Liver (tissue), 10 donors: Measurements from ENCODE around the gene KRTAP29-1. TPM values are rescaled to one million over a fixed set of nuclear protein-coding genes. Genes with fewer than 3 reads are reported as not detected.

ENCODE experiments used
- DNase-seq: peaks from one replicate; pipeline ENCODE4 v3.0.0-alpha.2; 2017; ENCODE audit warnings: low spot score
- H3K27ac ChIP-seq, 2 donors: one replicate each; pipeline ENCODE4 v1.7.0; 2013; ENCODE audit warnings: inconsistent platforms in 2 of 2, low read length in 2 of 2, control low read depth in 1 of 2, low read depth in 1 of 2, mild to moderate bottlenecking in 1 of 2
- H3K27me3 ChIP-seq, 4 donors: one replicate each; pipeline versions ENCODE4 v1.6.1 to v1.7.0; 2013; ENCODE audit warnings: low read length in 3 of 4, inconsistent platforms in 1 of 4, mild to moderate bottlenecking in 1 of 4, moderate library complexity in 1 of 4; ENCODE audit not compliant: control insufficient read depth in 4 of 4, insufficient read depth in 4 of 4
- H3K36me3 ChIP-seq, 4 donors: one replicate each; pipeline versions ENCODE4 v1.6.1 to v1.7.0; 2013; ENCODE audit warnings: low read length in 3 of 4, mild to moderate bottlenecking in 3 of 4, low read depth in 1 of 4, moderate library complexity in 1 of 4; ENCODE audit not compliant: control insufficient read depth in 4 of 4, insufficient read depth in 3 of 4
- H3K4me1 ChIP-seq, 4 donors: one replicate each; pipeline versions ENCODE4 v1.6.1 to v1.7.0; 2013; ENCODE audit warnings: low read length in 3 of 4, mild to moderate bottlenecking in 3 of 4, moderate library complexity in 1 of 4; ENCODE audit not compliant: control insufficient read depth in 4 of 4, insufficient read depth in 4 of 4
- H3K4me3 ChIP-seq, 3 donors: one replicate each; pipeline versions ENCODE4 v1.6.1 to v1.7.0; 2013; ENCODE audit warnings: low read length in 3 of 3, control low read depth in 1 of 3, low read depth in 1 of 3, mild to moderate bottlenecking in 1 of 3
- H3K9ac ChIP-seq, 2 donors: one replicate each; pipeline ENCODE4 v1.7.0; 2013; ENCODE audit warnings: low read length in 2 of 2, mild to moderate bottlenecking in 2 of 2, moderate library complexity in 2 of 2, control low read depth in 1 of 2, low read depth in 1 of 2
- H3K9me3 ChIP-seq, 4 donors: one replicate each; pipeline versions ENCODE4 v1.6.1 to v1.7.0; 2013; ENCODE audit warnings: low read length in 3 of 4; ENCODE audit not compliant: control insufficient read depth in 4 of 4
- ATF3 ChIP-seq: IDR thresholded peaks from 2 replicates; pipeline ENCODE4 v1.6.1; 2016; ENCODE audit warnings: antibody characterized with exemption
- EGR1 ChIP-seq, 2 donors: IDR thresholded peaks; 2 replicates each; pipeline ENCODE4 v1.6.1; 2016 to 2018; ENCODE audit warnings: antibody characterized with exemption in 2 of 2, low read depth in 2 of 2
- HNF4A ChIP-seq, 2 donors: conservative IDR thresholded peaks; 2 replicates each; pipeline ENCODE4 v1.6.1; 2016; ENCODE audit warnings: antibody characterized with exemption in 2 of 2, mild to moderate bottlenecking in 2 of 2
- HNF4G ChIP-seq: IDR thresholded peaks from 2 replicates; pipeline ENCODE4 v1.6.1; 2016; ENCODE audit warnings: antibody characterized with exemption
- JUND ChIP-seq, 2 donors: IDR thresholded peaks; 2 replicates each; pipeline ENCODE4 v1.6.1; 2016; ENCODE audit warnings: antibody characterized with exemption in 2 of 2
- MAX ChIP-seq: IDR thresholded peaks from 2 replicates; pipeline ENCODE4 v1.6.1; 2016; ENCODE audit warnings: antibody characterized with exemption
- NR2F2 ChIP-seq: IDR thresholded peaks from 2 replicates; pipeline ENCODE4 v1.6.1; 2016; ENCODE audit warnings: antibody characterized with exemption
- REST ChIP-seq: IDR thresholded peaks from 2 replicates; pipeline ENCODE4 v1.6.1; 2016; ENCODE audit warnings: antibody characterized with exemption, mild to moderate bottlenecking
- RXRA ChIP-seq, 2 donors: IDR thresholded peaks; 2 replicates each; pipeline ENCODE4 v1.6.1; 2017 to 2018; ENCODE audit warnings: antibody characterized with exemption in 2 of 2, mild to moderate bottlenecking in 1 of 2
- SP1 ChIP-seq: IDR thresholded peaks from 2 replicates; pipeline ENCODE4 v1.6.1; 2018; ENCODE audit warnings: antibody characterized with exemption, mild to moderate bottlenecking
- TAF1 ChIP-seq: conservative IDR thresholded peaks from 2 replicates; pipeline ENCODE4 v1.6.1; 2016; ENCODE audit warnings: antibody characterized with exemption, mild to moderate bottlenecking
- YY1 ChIP-seq: IDR thresholded peaks from 2 replicates; pipeline ENCODE4 v1.6.1; 2016; ENCODE audit warnings: antibody characterized with exemption, mild to moderate bottlenecking
- ZBTB33 ChIP-seq: IDR thresholded peaks from 2 replicates; pipeline ENCODE4 v1.6.1; 2016; ENCODE audit warnings: antibody characterized with exemption
- WGBS: extraction: QIAGEN DNeasy Blood & Tissue Kit; methylation state at CpG from one replicate; pipeline ENCODE4 v1.1.7; 2013; 5-methylcytosine and 5-hydroxymethylcytosine counted together
- polyA plus RNA-seq, 2 donors: library from polyadenylated mRNA; stranded (reverse) in 1 of 2; unstranded in 1 of 2; fragments of 200-250 nt in 1 of 2; fragments of >200 nt in 1 of 2; fragmentation: Nextera tagmentation in 1 of 2; extraction: Ambion mirVana in 1 of 2; gene quantifications; one replicate each; pipeline versions ENCODE4 v1.2.1 to v1.2.3, GENCODE V29; 2013 to 2015
- small RNA-seq: library from RNA; depleted of rRNA; stranded (forward); fragments of <200 nt; gene quantifications from one replicate; pipeline ENCODE3, GENCODE V24; 2014
- total RNA-seq, 2 donors: library from RNA; depleted of rRNA; stranded (reverse); fragments of >200 nt; gene quantifications; one replicate each; pipeline ENCODE4 v1.2.3, GENCODE V29; 2014
- donor health status: healthy.
- donor health status: healthy.
- donor health status: healthy.
- donor health status: healthy.
- donor health status: healthy.

KRTAP29-1 gene
- total and polyA plus RNA-seq, 4 donors = not detected

- Histone ChIP-seq H3K27me3 (peaks cover 0 to 2% (median 0%) of the 10 kb centered on the region in 4 donors), H3K4me1 (no peaks in the 10 kb centered on the region), H3K9me3 (no peaks in the 10 kb centered on the region), H3K36me3 (no peaks in the 10 kb centered on the region), H3K27ac (no peak overlapping the region), H3K9ac (no peak overlapping the region), H3K4me3 (no peak overlapping the region)
- no peak for DNase-seq
- 0% methylated on average over 1 of the region's 1 CpG for WGBS
- TF ChIP-seq RXRA (IDR thresholded peaks at IDR 0.05) = no peak
- no peak for TF ChIP-seq HNF4A (conservative IDR thresholded peaks at IDR 0.05)
- TF ChIP-seq YY1 = no peak
- TF ChIP-seq SP1 = no peak
- TF ChIP-seq REST = no peak
- no peak for TF ChIP-seq JUND (IDR thresholded peaks at IDR 0.05)
- TF ChIP-seq TAF1 = no peak
- no peak for TF ChIP-seq EGR1 (IDR thresholded peaks at IDR 0.05; ENCODE audit: low read depth in 2 of 2)
- TF ChIP-seq HNF4G = no peak
- TF ChIP-seq ZBTB33 = no peak
- TF ChIP-seq MAX = no peak
- TF ChIP-seq ATF3 = no peak
- TF ChIP-seq NR2F2 = no peak
Observed at GRCh38 chr17:41254861-41255260, 47.8 kb downstream of the KRTAP29-1 start.

Small RNA genes within 50 kb of the gene (small RNA-seq; reads per million reads assigned to genes)
- gene KRTAP9-10P = not detected

Other genes with a start within 250 kb of the KRTAP29-1 start
Only the 30 nearest of the 37 such genes appear.
- not detected for gene KRTAP4-16, start 200.6 kb downstream of the KRTAP29-1 start, total RNA-seq
- not detected for gene KRTAP4-16, start 200.6 kb downstream of the KRTAP29-1 start, polyA plus RNA-seq
- gene KRTAP4-9, start 197.5 kb downstream of the KRTAP29-1 start, total RNA-seq = not detected
- gene KRTAP4-9, start 197.5 kb downstream of the KRTAP29-1 start, polyA plus RNA-seq = not detected
- not detected for gene KRTAP4-11, start 184.5 kb downstream of the KRTAP29-1 start, total RNA-seq
- gene KRTAP4-11, start 184.5 kb downstream of the KRTAP29-1 start, polyA plus RNA-seq = not detected
- not detected for gene KRTAP4-12, start 178.7 kb downstream of the KRTAP29-1 start, total RNA-seq
- gene KRTAP4-12, start 178.7 kb downstream of the KRTAP29-1 start, polyA plus RNA-seq = not detected
- gene KRTAP4-6, start 162.3 kb downstream of the KRTAP29-1 start, total RNA-seq = not detected
- not detected for gene KRTAP4-6, start 162.3 kb downstream of the KRTAP29-1 start, polyA plus RNA-seq
- not detected for gene KRTAP4-5, start 153.0 kb downstream of the KRTAP29-1 start, total RNA-seq
- gene KRTAP4-5, start 153.0 kb downstream of the KRTAP29-1 start, polyA plus RNA-seq = not detected
- not detected for gene KRTAP4-4, start 142.1 kb downstream of the KRTAP29-1 start, total RNA-seq
- not detected for gene KRTAP4-4, start 142.1 kb downstream of the KRTAP29-1 start, polyA plus RNA-seq
- gene KRTAP4-3, start 134.6 kb downstream of the KRTAP29-1 start, total RNA-seq = not detected
- not detected for gene KRTAP4-3, start 134.6 kb downstream of the KRTAP29-1 start, polyA plus RNA-seq
- not detected for gene KRTAP4-2, start 124.6 kb downstream of the KRTAP29-1 start, total RNA-seq
- not detected for gene KRTAP4-2, start 124.6 kb downstream of the KRTAP29-1 start, polyA plus RNA-seq
- not detected for gene KRTAP4-1, start 117.9 kb downstream of the KRTAP29-1 start, total RNA-seq
- gene KRTAP4-1, start 117.9 kb downstream of the KRTAP29-1 start, polyA plus RNA-seq = not detected
- gene KRTAP9-1, start 113.0 kb downstream of the KRTAP29-1 start, total RNA-seq = not detected
- gene KRTAP9-1, start 113.0 kb downstream of the KRTAP29-1 start, polyA plus RNA-seq = not detected
- not detected for gene KRTAP9-2, start 76.2 kb downstream of the KRTAP29-1 start, total RNA-seq
- not detected for gene KRTAP9-2, start 76.2 kb downstream of the KRTAP29-1 start, polyA plus RNA-seq
- not detected for gene KRTAP9-3, start 70.4 kb downstream of the KRTAP29-1 start, total RNA-seq
- not detected for gene KRTAP9-3, start 70.4 kb downstream of the KRTAP29-1 start, polyA plus RNA-seq
- gene KRTAP9-8, start 64.9 kb downstream of the KRTAP29-1 start, total RNA-seq = not detected
- not detected for gene KRTAP9-8, start 64.9 kb downstream of the KRTAP29-1 start, polyA plus RNA-seq
- not detected for gene KRTAP9-4, start 53.2 kb downstream of the KRTAP29-1 start, total RNA-seq
- not detected for gene KRTAP9-4, start 53.2 kb downstream of the KRTAP29-1 start, polyA plus RNA-seq
- not detected for gene KRTAP9-9, start 47.5 kb downstream of the KRTAP29-1 start, total RNA-seq
- gene KRTAP9-9, start 47.5 kb downstream of the KRTAP29-1 start, polyA plus RNA-seq = not detected
- not detected for gene KRTAP9-6, start 37.5 kb downstream of the KRTAP29-1 start, total RNA-seq
- not detected for gene KRTAP9-6, start 37.5 kb downstream of the KRTAP29-1 start, polyA plus RNA-seq
- gene KRTAP9-7, start 27.2 kb downstream of the KRTAP29-1 start, total RNA-seq = not detected
- gene KRTAP9-7, start 27.2 kb downstream of the KRTAP29-1 start, polyA plus RNA-seq = not detected
- not detected for gene KRTAP16-1, start 6.5 kb upstream of the KRTAP29-1 start, total RNA-seq
- not detected for gene KRTAP16-1, start 6.5 kb upstream of the KRTAP29-1 start, polyA plus RNA-seq
- not detected for gene KRTAP17-1, start 12.9 kb upstream of the KRTAP29-1 start, total RNA-seq
- gene KRTAP17-1, start 12.9 kb upstream of the KRTAP29-1 start, polyA plus RNA-seq = not detected
- gene KRT33A, start 48.0 kb upstream of the KRTAP29-1 start, total RNA-seq = not detected
- not detected for gene KRT33A, start 48.0 kb upstream of the KRTAP29-1 start, polyA plus RNA-seq
- gene KRT33B, start 67.0 kb upstream of the KRTAP29-1 start, total RNA-seq = not detected
- gene KRT33B, start 67.0 kb upstream of the KRTAP29-1 start, polyA plus RNA-seq = not detected
- not detected for gene KRT34, start 79.5 kb upstream of the KRTAP29-1 start, total RNA-seq
- gene KRT34, start 79.5 kb upstream of the KRTAP29-1 start, polyA plus RNA-seq = not detected
- not detected for gene KRT31, start 94.8 kb upstream of the KRTAP29-1 start, total RNA-seq
- not detected for gene KRT31, start 94.8 kb upstream of the KRTAP29-1 start, polyA plus RNA-seq
- not detected for gene KRT37, start 121.7 kb upstream of the KRTAP29-1 start, total RNA-seq
- gene KRT37, start 121.7 kb upstream of the KRTAP29-1 start, polyA plus RNA-seq = not detected
- gene KRT38, start 138.1 kb upstream of the KRTAP29-1 start, total RNA-seq = not detected
- not detected for gene KRT38, start 138.1 kb upstream of the KRTAP29-1 start, polyA plus RNA-seq
- gene KRT32, start 164.5 kb upstream of the KRTAP29-1 start, total RNA-seq = not detected
- not detected for gene KRT32, start 164.5 kb upstream of the KRTAP29-1 start, polyA plus RNA-seq
- gene KRT35, start 178.3 kb upstream of the KRTAP29-1 start, total RNA-seq = not detected
- gene KRT35, start 178.3 kb upstream of the KRTAP29-1 start, polyA plus RNA-seq = not detected
- under 1 TPM in 1 of 2 donors, not detected in 1; 0.05 TPM for gene KRT36, start 187.1 kb upstream of the KRTAP29-1 start, total RNA-seq
- gene KRT36, start 187.1 kb upstream of the KRTAP29-1 start, polyA plus RNA-seq = not detected
- gene KRT13, start 202.8 kb upstream of the KRTAP29-1 start, total RNA-seq = 1 to 10 TPM in 1 of 2 donors, not detected in 1; 3.7 TPM
- gene KRT13, start 202.8 kb upstream of the KRTAP29-1 start, polyA plus RNA-seq = 1 to 10 TPM in 1 of 2 donors, under 1 TPM in 1; 0.13 to 2.8 TPM